CD14-positive monocyte (primary cell): ENCODE data around the gene SLC37A4. TPM values are rescaled to one million over a fixed set of nuclear protein-coding genes. Genes with fewer than 3 reads are reported as not detected.
A peak's percentile ranks its signal among the peaks of the same experiment; 100 is the strongest.

Experiments
- DNase-seq, 3 donors: peaks; one replicate each; pipeline ENCODE4 v3.0.0-alpha.2; 2011 to 2022
- H2AFZ ChIP-seq: 2 replicates; pipeline ENCODE4 v1.6.0; 2012; ENCODE audit warnings: mild to moderate bottlenecking, low read depth, low read length, inconsistent platforms; ENCODE audit not compliant: insufficient read depth, poor library complexity, severe bottlenecking
- H3K27ac ChIP-seq, 2 donors: 1 replicate in 1 of 2; 2 replicates in 1 of 2; pipeline ENCODE4 v1.5.1; 2012 to 2013; ENCODE audit warnings: low read length in 2 of 2, control low read depth in 1 of 2, inconsistent platforms in 1 of 2, low read depth in 1 of 2, mild to moderate bottlenecking in 1 of 2
- H3K27me3 ChIP-seq, 2 donors: one replicate each; pipeline versions ENCODE4 v1.6.0 to v1.6.1; 2011 to 2013; ENCODE audit warnings: low read length in 2 of 2; ENCODE audit not compliant: control insufficient read depth in 2 of 2, insufficient read depth in 2 of 2
- H3K36me3 ChIP-seq, 2 donors: replicated peaks in 1 of 2; 1 replicate in 1 of 2; 2 replicates in 1 of 2; pipeline versions ENCODE4 v1.5.1 to v1.6.1; 2012 to 2013; ENCODE audit warnings: low read length in 2 of 2, control low read depth in 1 of 2, inconsistent platforms in 1 of 2, mild to moderate bottlenecking in 1 of 2; ENCODE audit not compliant: insufficient read depth in 2 of 2, control insufficient read depth in 1 of 2
- H3K4me1 ChIP-seq, 2 donors: 1 replicate in 1 of 2; 2 replicates in 1 of 2; pipeline versions ENCODE4 v1.5.1 to v1.6.1; 2012 to 2013; ENCODE audit warnings: low read length in 2 of 2, control low read depth in 1 of 2, inconsistent platforms in 1 of 2, mild to moderate bottlenecking in 1 of 2, moderate library complexity in 1 of 2; ENCODE audit not compliant: insufficient read depth in 2 of 2, control insufficient read depth in 1 of 2
- H3K4me2 ChIP-seq: replicated peaks from 2 replicates; pipeline ENCODE3; 2012; ENCODE audit warnings: low read length, moderate library complexity, mild to moderate bottlenecking; ENCODE audit not compliant: poor library complexity, severe bottlenecking; ENCODE audit errors: extremely low read depth
- H3K4me3 ChIP-seq, 3 experiments: fragments of 200-600 bp in 1 of 3; sonication (generic) in 1 of 3; replicated peaks in 1 of 3; 1 replicate in 2 of 3; 2 replicates in 1 of 3; pipeline ENCODE4 v1.5.1; 2011 to 2013; ENCODE audit warnings: low read length in 3 of 3, mild to moderate bottlenecking in 3 of 3, control low read depth in 2 of 3, low read depth in 2 of 3, inconsistent platforms in 1 of 3, moderate library complexity in 1 of 3
- H3K79me2 ChIP-seq: 2 replicates; pipeline ENCODE4 v1.6.0; 2012; ENCODE audit warnings: mild to moderate bottlenecking, control low read depth, inconsistent platforms, low read length, moderate library complexity; ENCODE audit not compliant: insufficient read depth
- H3K9ac ChIP-seq: 2 replicates; pipeline ENCODE4 v1.6.0; 2017; ENCODE audit warnings: low read length, mild to moderate bottlenecking; ENCODE audit not compliant: insufficient read depth, poor library complexity, severe bottlenecking
- H3K9me3 ChIP-seq, 2 donors: replicated peaks in 1 of 2; 1 replicate in 1 of 2; 2 replicates in 1 of 2; pipeline versions ENCODE4 v1.5.1 to v1.6.1; 2012 to 2013; ENCODE audit warnings: low read length in 2 of 2, control low read depth in 1 of 2; ENCODE audit not compliant: control insufficient read depth in 1 of 2, insufficient read depth in 1 of 2
- H4K20me1 ChIP-seq: 2 replicates; pipeline ENCODE4 v1.6.0; 2012; ENCODE audit warnings: mild to moderate bottlenecking, low read length, control low read depth, moderate library complexity; ENCODE audit not compliant: insufficient read depth
- H3K27ac Mint-ChIP-seq, 7 donors: one replicate each; pipeline ENCODE4 v1.8.0; 2020; ENCODE audit warnings: mild to moderate bottlenecking in 7 of 7, mixed read lengths in 7 of 7, moderate library complexity in 6 of 7, inconsistent platforms in 2 of 7
- H3K27me3 Mint-ChIP-seq, 3 donors: one replicate each; pipeline ENCODE4 v1.8.0; 2021 to 2022; ENCODE audit warnings: low read depth in 3 of 3, mild to moderate bottlenecking in 3 of 3, mixed read lengths in 3 of 3, moderate library complexity in 3 of 3, inconsistent platforms in 1 of 3
- H3K36me3 Mint-ChIP-seq, 2 donors: one replicate each; pipeline ENCODE4 v1.8.0; 2020; ENCODE audit warnings: mixed read lengths in 2 of 2, inconsistent platforms in 1 of 2, mild to moderate bottlenecking in 1 of 2
- H3K4me1 Mint-ChIP-seq: one replicate; pipeline ENCODE4 v1.8.0; 2020; ENCODE audit warnings: mild to moderate bottlenecking, mixed read lengths
- H3K4me3 Mint-ChIP-seq, 2 donors: one replicate each; pipeline ENCODE4 v1.8.0; 2020; ENCODE audit warnings: mild to moderate bottlenecking in 2 of 2, mixed read lengths in 2 of 2, moderate library complexity in 1 of 2
- H3K9me3 Mint-ChIP-seq, 7 donors: one replicate each; pipeline ENCODE4 v1.8.0; 2020 to 2022; ENCODE audit warnings: mixed read lengths in 7 of 7, mild to moderate bottlenecking in 6 of 7, moderate library complexity in 6 of 7, inconsistent platforms in 2 of 7
- CTCF ChIP-seq: fragments of 200-600 bp; IDR thresholded peaks from one replicate; pipeline ENCODE4 v1.8.0; 2022; ENCODE audit warnings: antibody characterized with exemption, mild to moderate bottlenecking
- WGBS: methylation state at CpG from one replicate; pipeline ENCODE4 v1.1.5; 2013; ENCODE audit warnings: missing lambda C conversion rate; ENCODE audit not compliant: insufficient coverage; 5-methylcytosine and 5-hydroxymethylcytosine counted together
- intact Hi-C, 2 donors: fragments of 100-400 bp; cut with micrococcal nuclease; formaldehyde crosslinking; loops; one replicate each; pipeline versions ENCODE4 v1.15.0 to v1.15.1; 2023
- polyA plus RNA-seq, 3 donors: library from polyadenylated mRNA; depleted of rRNA in 1 of 3; unstranded in 2 of 3; stranded (reverse) in 1 of 3; fragments of 300-500 nt in 2 of 3; fragments of >200 nt in 1 of 3; fragmentation: Illumina TruSeq in 2 of 3; gene quantifications; 1 replicate in 2 of 3; 2 replicates in 1 of 3; pipeline ENCODE4 v1.2.3, GENCODE V29; 2012 to 2021

The SLC37A4 gene
- polyA plus RNA-seq, 3 donors = 5.9 to 8.0 (median 7.2) TPM

- intact Hi-C loops = no loop called here
- peak overlapping the region in 1 of 7 donors; percentile 3 for H3K27ac Mint-ChIP-seq
- Histone ChIP-seq H3K4me2 (no peak overlapping the region), H3K4me3 (no peak overlapping the region), H2AFZ (no peak overlapping the region), H3K79me2 (peaks cover 3% of the 10 kb centered on the region), H3K27me3 (no peaks in the 10 kb centered on the region), H3K9me3 (no peaks in the 10 kb centered on the region), H3K4me1 (peaks cover 8 to 15% of the 10 kb centered on the region in 2 donors), H4K20me1 (no peaks in the 10 kb centered on the region), H3K9ac (no peak overlapping the region), H3K36me3 (peaks cover 21 to 30% of the 10 kb centered on the region in 2 donors), H3K27ac (no peak overlapping the region)
- no peak for TF ChIP-seq CTCF
- H3K27me3 Mint-ChIP-seq = no peaks in the 10 kb centered on the region
- H3K4me1 Mint-ChIP-seq = peaks cover 16% of the 10 kb centered on the region
- no peaks in the 10 kb centered on the region for H3K9me3 Mint-ChIP-seq
- 98% methylated on average over 6 of the region's 9 CpGs for WGBS
- no peak overlapping the region for H3K4me3 Mint-ChIP-seq
- peaks cover 29 to 31% of the 10 kb centered on the region in 2 donors for H3K36me3 Mint-ChIP-seq
- DNase-seq = no peak
Observed at GRCh38 chr11:119028346-119029068, 2.2 kb downstream of the SLC37A4 start.

- intact Hi-C loops = no loop called here
- H3K36me3 Mint-ChIP-seq = peaks cover 34 to 39% of the 10 kb centered on the region in 2 donors
- TF ChIP-seq CTCF = no peak
Observed at GRCh38 chr11:119027561-119028345, 2.9 kb downstream of the SLC37A4 start.

More at GRCh38 chr11:119027561-119028345, 2.9 kb downstream of the SLC37A4 start:
- Histone ChIP-seq H3K27me3 (no peaks in the 10 kb centered on the region), H3K79me2 (peaks cover 9% of the 10 kb centered on the region), H3K9ac (no peak overlapping the region), H2AFZ (no peak overlapping the region), H3K4me3 (no peak overlapping the region), H3K4me2 (no peak overlapping the region), H3K9me3 (no peaks in the 10 kb centered on the region), H3K4me1 (peaks cover 8 to 15% of the 10 kb centered on the region in 2 donors), H3K27ac (no peak overlapping the region), H3K36me3 (peaks cover 26 to 38% of the 10 kb centered on the region in 2 donors), H4K20me1 (no peaks in the 10 kb centered on the region)
- no peaks in the 10 kb centered on the region for H3K9me3 Mint-ChIP-seq
- no peak for DNase-seq
- WGBS = 98% methylated on average over 5 of the region's 9 CpGs
- H3K27me3 Mint-ChIP-seq = no peaks in the 10 kb centered on the region
- no peak overlapping the region for H3K27ac Mint-ChIP-seq
- no peak overlapping the region for H3K4me3 Mint-ChIP-seq
- peaks cover 16% of the 10 kb centered on the region for H3K4me1 Mint-ChIP-seq
